Stimulated activated naive CD8-positive, alpha-beta T cell treated with anti-CD3 and anti-CD28 coated beads, Interleukin-15, Interleukin-2, amounts not matched to agents 100 ng/mL and 50 ng/mL, for 24 hours (primary cell): ENCODE results near the gene CPLX1.
"Not testable (repeated sequence)": the region's sequence is repeated elsewhere in the genome, so short reads cannot be mapped to it uniquely, and the experiment has no call there.

Experiments used
- H3K27ac Mint-ChIP-seq: one replicate; pipeline ENCODE4 v1.8.0; 2021; ENCODE audit warnings: mild to moderate bottlenecking, mixed read lengths
- H3K27me3 Mint-ChIP-seq: one replicate; pipeline ENCODE4 v1.8.0; 2021; ENCODE audit warnings: mixed read lengths
- H3K36me3 Mint-ChIP-seq: one replicate; pipeline ENCODE4 v1.8.0; 2021; ENCODE audit warnings: low read depth, mixed read lengths
- H3K4me1 Mint-ChIP-seq: one replicate; pipeline ENCODE4 v1.8.0; 2021; ENCODE audit warnings: low read depth, mixed read lengths
- H3K4me3 Mint-ChIP-seq: one replicate; pipeline ENCODE4 v1.8.0; 2021; ENCODE audit warnings: mild to moderate bottlenecking, mixed read lengths
- H3K9me3 Mint-ChIP-seq: one replicate; pipeline ENCODE4 v1.8.0; 2021; ENCODE audit warnings: mixed read lengths

Gene CPLX1

GRCh38 chr4:776743-777441 lies 49.0 kb downstream of the CPLX1 start:
- Mint-ChIP-seq H3K4me1 (peaks cover 62% of the 10 kb centered on the region), H3K27me3 (no peaks in the 10 kb centered on the region), H3K27ac (peak overlapping the region; percentile 36)

GRCh38 chr4:775485-775884 lies 50.4 kb downstream of the CPLX1 start:
- Mint-ChIP-seq H3K36me3 (peaks cover 72% of the 10 kb centered on the region), H3K27ac (peak overlapping the region; percentile 74), H3K4me1 (peaks cover 59% of the 10 kb centered on the region)
- H3K4me3 Mint-ChIP-seq, H3K27me3 Mint-ChIP-seq, H3K9me3 Mint-ChIP-seq: not testable (repeated sequence)

More at GRCh38 chr4:776743-777441, 49.0 kb downstream of the CPLX1 start:
- Mint-ChIP-seq H3K9me3 (no peaks in the 10 kb centered on the region), H3K36me3 (peaks cover 70% of the 10 kb centered on the region), H3K4me3 (no peak overlapping the region)

- Mint-ChIP-seq H3K4me1 (peaks cover 55% of the 10 kb centered on the region), H3K4me3 (peak overlapping the region; percentile 44), H3K27ac (peak overlapping the region; percentile 79), H3K36me3 (peaks cover 72% of the 10 kb centered on the region)
- H3K9me3 Mint-ChIP-seq, H3K27me3 Mint-ChIP-seq: not testable (repeated sequence)
Observed at GRCh38 chr4:774419-775092, 51.4 kb downstream of the CPLX1 start.

GRCh38 chr4:773214-773613 lies 52.7 kb downstream of the CPLX1 start:
- peaks cover 63% of the 10 kb centered on the region for H3K36me3 Mint-ChIP-seq
- no peaks in the 10 kb centered on the region for H3K27me3 Mint-ChIP-seq
- no peaks in the 10 kb centered on the region for H3K9me3 Mint-ChIP-seq
- no peak overlapping the region for H3K4me3 Mint-ChIP-seq
- no peak overlapping the region for H3K27ac Mint-ChIP-seq
- H3K4me1 Mint-ChIP-seq: peaks cover 51% of the 10 kb centered on the region

- H3K9me3 Mint-ChIP-seq: no peaks in the 10 kb centered on the region
- H3K27me3 Mint-ChIP-seq: no peaks in the 10 kb centered on the region
- H3K4me3 Mint-ChIP-seq: no peak overlapping the region
- peaks cover 47% of the 10 kb centered on the region for H3K4me1 Mint-ChIP-seq
- H3K36me3 Mint-ChIP-seq: peaks cover 63% of the 10 kb centered on the region
- no peak overlapping the region for H3K27ac Mint-ChIP-seq
Observed at GRCh38 chr4:772776-773175, 53.2 kb downstream of the CPLX1 start.

GRCh38 chr4:772118-772517 lies 53.8 kb downstream of the CPLX1 start:
- H3K27ac Mint-ChIP-seq: no peak overlapping the region
- H3K9me3 Mint-ChIP-seq: no peaks in the 10 kb centered on the region
- H3K27me3 Mint-ChIP-seq: no peaks in the 10 kb centered on the region
- H3K36me3 Mint-ChIP-seq: peaks cover 64% of the 10 kb centered on the region
- no peak overlapping the region for H3K4me3 Mint-ChIP-seq
- H3K4me1 Mint-ChIP-seq: peaks cover 42% of the 10 kb centered on the region

- Mint-ChIP-seq H3K4me3 (no peak overlapping the region), H3K36me3 (peaks cover 63% of the 10 kb centered on the region)
Observed at GRCh38 chr4:771464-771863, 54.5 kb downstream of the CPLX1 start.

GRCh38 chr4:770022-770421 lies 55.9 kb downstream of the CPLX1 start:
- no peak overlapping the region for H3K4me3 Mint-ChIP-seq
- no peaks in the 10 kb centered on the region for H3K27me3 Mint-ChIP-seq
- H3K9me3 Mint-ChIP-seq: no peaks in the 10 kb centered on the region
- H3K4me1 Mint-ChIP-seq: peaks cover 28% of the 10 kb centered on the region
- H3K36me3 Mint-ChIP-seq: peaks cover 61% of the 10 kb centered on the region
- no peak overlapping the region for H3K27ac Mint-ChIP-seq

More at GRCh38 chr4:771464-771863, 54.5 kb downstream of the CPLX1 start:
- Mint-ChIP-seq H3K27ac (no peak overlapping the region), H3K9me3 (no peaks in the 10 kb centered on the region), H3K4me1 (peaks cover 37% of the 10 kb centered on the region), H3K27me3 (no peaks in the 10 kb centered on the region)

GRCh38 chr4:769511-769910 lies 56.4 kb downstream of the CPLX1 start:
- Mint-ChIP-seq H3K27ac (peak overlapping the region; percentile 16), H3K27me3 (no peaks in the 10 kb centered on the region), H3K9me3 (no peaks in the 10 kb centered on the region), H3K4me1 (peaks cover 27% of the 10 kb centered on the region), H3K4me3 (no peak overlapping the region), H3K36me3 (peaks cover 60% of the 10 kb centered on the region)

- no peaks in the 10 kb centered on the region for H3K27me3 Mint-ChIP-seq
- H3K4me3 Mint-ChIP-seq: no peak overlapping the region
- H3K36me3 Mint-ChIP-seq: peaks cover 55% of the 10 kb centered on the region
- no peak overlapping the region for H3K27ac Mint-ChIP-seq
- peaks cover 22% of the 10 kb centered on the region for H3K4me1 Mint-ChIP-seq
- H3K9me3 Mint-ChIP-seq: no peaks in the 10 kb centered on the region
Observed at GRCh38 chr4:768995-769394, 56.9 kb downstream of the CPLX1 start.

GRCh38 chr4:768076-768475 lies 57.9 kb downstream of the CPLX1 start:
- no peak overlapping the region for H3K27ac Mint-ChIP-seq
- H3K36me3 Mint-ChIP-seq: peaks cover 52% of the 10 kb centered on the region
- H3K4me3 Mint-ChIP-seq: no peak overlapping the region
- peaks cover 18% of the 10 kb centered on the region for H3K4me1 Mint-ChIP-seq
- no peaks in the 10 kb centered on the region for H3K9me3 Mint-ChIP-seq
- no peaks in the 10 kb centered on the region for H3K27me3 Mint-ChIP-seq

- Mint-ChIP-seq H3K27me3 (no peaks in the 10 kb centered on the region), H3K27ac (peak overlapping the region; percentile 65), H3K9me3 (no peaks in the 10 kb centered on the region), H3K4me3 (no peak overlapping the region), H3K4me1 (peaks cover 18% of the 10 kb centered on the region), H3K36me3 (peaks cover 54% of the 10 kb centered on the region)
Observed at GRCh38 chr4:766559-767283, 59.2 kb downstream of the CPLX1 start.

GRCh38 chr4:766152-766515 lies 59.8 kb downstream of the CPLX1 start:
- no peak overlapping the region for H3K27ac Mint-ChIP-seq
- no peaks in the 10 kb centered on the region for H3K27me3 Mint-ChIP-seq
- peaks cover 52% of the 10 kb centered on the region for H3K36me3 Mint-ChIP-seq
- peaks cover 23% of the 10 kb centered on the region for H3K4me1 Mint-ChIP-seq
- no peak overlapping the region for H3K4me3 Mint-ChIP-seq
- no peaks in the 10 kb centered on the region for H3K9me3 Mint-ChIP-seq

GRCh38 chr4:764405-765169 lies 61.3 kb downstream of the CPLX1 start:
- Mint-ChIP-seq H3K4me3 (no peak overlapping the region), H3K36me3 (peaks cover 50% of the 10 kb centered on the region), H3K4me1 (peaks cover 26% of the 10 kb centered on the region), H3K9me3 (no peaks in the 10 kb centered on the region), H3K27me3 (no peaks in the 10 kb centered on the region), H3K27ac (no peak overlapping the region)

GRCh38 chr4:763922-764321 lies 62.0 kb downstream of the CPLX1 start:
- Mint-ChIP-seq H3K9me3 (no peaks in the 10 kb centered on the region), H3K4me3 (no peak overlapping the region), H3K36me3 (peaks cover 46% of the 10 kb centered on the region), H3K27me3 (no peaks in the 10 kb centered on the region), H3K27ac (no peak overlapping the region), H3K4me1 (peaks cover 22% of the 10 kb centered on the region)
